ENCODE results near the gene TMPRSS6. TPM values are rescaled to one million over a fixed set of nuclear protein-coding genes. Genes with fewer than 3 reads are reported as not detected.
A peak's percentile ranks its signal among the peaks of the same experiment; 100 is the strongest.

Gene TMPRSS6
- total and polyA plus RNA-seq, 2 of the 13 experiments (the other 11 are each of a cell fraction or from before 2014, with no cell fraction given), result 4.2 to 4.8 TPM

DNA sequence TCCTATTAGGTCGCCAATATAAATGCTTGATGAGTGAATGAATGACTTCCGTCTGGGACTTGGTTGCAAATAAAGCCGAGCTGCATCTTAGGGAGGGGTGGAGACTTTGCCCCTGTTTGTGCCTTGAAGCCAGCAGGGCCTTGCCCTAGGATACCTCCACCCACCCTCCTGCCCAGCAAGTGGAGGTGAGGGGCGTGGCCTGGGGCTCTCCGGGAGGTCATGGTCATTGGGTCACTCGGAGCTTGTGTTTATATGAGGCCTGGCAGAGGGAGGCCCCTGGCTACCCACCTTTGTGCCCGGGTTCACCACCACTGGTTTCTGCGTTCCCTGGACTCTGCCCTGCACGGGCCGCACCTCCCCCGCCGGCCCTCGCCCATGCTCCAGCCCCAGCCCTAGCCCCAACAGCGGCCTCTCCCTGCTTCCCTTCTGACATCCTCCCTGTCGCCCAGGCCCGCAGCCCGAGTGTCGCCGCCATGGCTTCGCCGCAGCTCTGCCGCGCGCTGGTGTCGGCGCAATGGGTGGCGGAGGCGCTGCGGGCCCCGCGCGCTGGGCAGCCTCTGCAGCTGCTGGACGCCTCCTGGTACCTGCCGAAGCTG is 85.7 kb downstream of the TMPRSS6 start (continued):
- no peak for TF ChIP-seq SSRP1 (CRISPR knock-in tag; IDR thresholded peaks at IDR 0.05)
- TF ChIP-seq SKI (IDR thresholded peaks at IDR 0.05; ENCODE audit: partially characterized antibody), result peak; percentile 81
- TF ChIP-seq ETV5 (CRISPR knock-in tag; IDR thresholded peaks at IDR 0.05; ENCODE audit: borderline replicate concordance), result peak; percentile 33
- no peak; the same call in 1 of the 2 replicates for TF ChIP-seq ZFP37 (CRISPR knock-in tag; IDR thresholded peaks at IDR 0.05; ENCODE audit: borderline replicate concordance)
- peak; percentile 60; the same call in 1 of the 2 replicates for TF ChIP-seq MEF2D (CRISPR knock-in tag; IDR thresholded peaks at IDR 0.05)
- no peak for TF ChIP-seq ZFP36L1 (CRISPR knock-in tag; IDR thresholded peaks at IDR 0.05)
- no peak for TF ChIP-seq ZNF343 (CRISPR knock-in tag; IDR thresholded peaks at IDR 0.05)
- no peak for TF ChIP-seq ZNF747 (CRISPR knock-in tag; IDR thresholded peaks at IDR 0.05; ENCODE audit: borderline replicate concordance)
- no peak for TF ChIP-seq ZNF75D (CRISPR knock-in tag; IDR thresholded peaks at IDR 0.05; ENCODE audit: borderline replicate concordance)
- TF ChIP-seq TP53 (CRISPR knock-in tag; conservative IDR thresholded peaks at IDR 0.05), result no peak
- TF ChIP-seq, protein P1, sequence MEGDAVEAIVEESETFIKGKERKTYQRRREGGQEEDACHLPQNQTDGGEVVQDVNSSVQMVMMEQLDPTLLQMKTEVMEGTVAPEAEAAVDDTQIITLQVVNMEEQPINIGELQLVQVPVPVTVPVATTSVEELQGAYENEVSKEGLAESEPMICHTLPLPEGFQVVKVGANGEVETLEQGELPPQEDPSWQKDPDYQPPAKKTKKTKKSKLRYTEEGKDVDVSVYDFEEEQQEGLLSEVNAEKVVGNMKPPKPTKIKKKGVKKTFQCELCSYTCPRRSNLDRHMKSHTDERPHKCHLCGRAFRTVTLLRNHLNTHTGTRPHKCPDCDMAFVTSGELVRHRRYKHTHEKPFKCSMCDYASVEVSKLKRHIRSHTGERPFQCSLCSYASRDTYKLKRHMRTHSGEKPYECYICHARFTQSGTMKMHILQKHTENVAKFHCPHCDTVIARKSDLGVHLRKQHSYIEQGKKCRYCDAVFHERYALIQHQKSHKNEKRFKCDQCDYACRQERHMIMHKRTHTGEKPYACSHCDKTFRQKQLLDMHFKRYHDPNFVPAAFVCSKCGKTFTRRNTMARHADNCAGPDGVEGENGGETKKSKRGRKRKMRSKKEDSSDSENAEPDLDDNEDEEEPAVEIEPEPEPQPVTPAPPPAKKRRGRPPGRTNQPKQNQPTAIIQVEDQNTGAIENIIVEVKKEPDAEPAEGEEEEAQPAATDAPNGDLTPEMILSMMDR (CRISPR knock-in tag; IDR thresholded peaks at IDR 0.05), result no peak
- TF ChIP-seq TOE1 (CRISPR knock-in tag; IDR thresholded peaks at IDR 0.05), result no peak
- no peak for TF ChIP-seq ARID2 (CRISPR knock-in tag; IDR thresholded peaks at IDR 0.05; ENCODE audit: borderline replicate concordance)
- TF ChIP-seq ZBTB20 (CRISPR knock-in tag; IDR thresholded peaks at IDR 0.05; ENCODE audit: borderline replicate concordance, low read depth), result peak; percentile 68; the same call in 1 of the 2 replicates
- no peak for TF ChIP-seq FOSL1 (CRISPR knock-in tag; IDR thresholded peaks at IDR 0.05; ENCODE audit: borderline replicate concordance)
- TF ChIP-seq ZNF34 (CRISPR knock-in tag; IDR thresholded peaks at IDR 0.05; ENCODE audit: borderline replicate concordance), result no peak
- TF ChIP-seq ZNF264 (CRISPR knock-in tag; IDR thresholded peaks at IDR 0.05), result peak; percentile 69; the same call in 1 of the 2 replicates
- TF ChIP-seq, protein P2, sequence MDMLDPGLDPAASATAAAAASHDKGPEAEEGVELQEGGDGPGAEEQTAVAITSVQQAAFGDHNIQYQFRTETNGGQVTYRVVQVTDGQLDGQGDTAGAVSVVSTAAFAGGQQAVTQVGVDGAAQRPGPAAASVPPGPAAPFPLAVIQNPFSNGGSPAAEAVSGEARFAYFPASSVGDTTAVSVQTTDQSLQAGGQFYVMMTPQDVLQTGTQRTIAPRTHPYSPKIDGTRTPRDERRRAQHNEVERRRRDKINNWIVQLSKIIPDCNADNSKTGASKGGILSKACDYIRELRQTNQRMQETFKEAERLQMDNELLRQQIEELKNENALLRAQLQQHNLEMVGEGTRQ (IDR thresholded peaks at IDR 0.05; ENCODE audit: low read depth, low read length), result no peak
- TF ChIP-seq, protein P2 (CRISPR knock-in tag; IDR thresholded peaks at IDR 0.05; ENCODE audit: borderline replicate concordance), result no peak
- TF ChIP-seq KDM5B (CRISPR knock-in tag; IDR thresholded peaks at IDR 0.05; ENCODE audit: borderline replicate concordance), result peak; percentile 44; the same call in 1 of the 2 replicates
- TF ChIP-seq ZNF598 (CRISPR knock-in tag; IDR thresholded peaks at IDR 0.05; ENCODE audit: borderline replicate concordance), result no peak
- peak; percentile 78; the same call in 1 of the 2 replicates for TF ChIP-seq PPARG (CRISPR knock-in tag; conservative IDR thresholded peaks at IDR 0.05)
- TF ChIP-seq ZNF782 (CRISPR knock-in tag; IDR thresholded peaks at IDR 0.05; ENCODE audit: borderline replicate concordance), result no peak
- no peak for TF ChIP-seq ZNF432 (CRISPR knock-in tag; IDR thresholded peaks at IDR 0.05; ENCODE audit: borderline replicate concordance)
- TF ChIP-seq, protein P3, sequence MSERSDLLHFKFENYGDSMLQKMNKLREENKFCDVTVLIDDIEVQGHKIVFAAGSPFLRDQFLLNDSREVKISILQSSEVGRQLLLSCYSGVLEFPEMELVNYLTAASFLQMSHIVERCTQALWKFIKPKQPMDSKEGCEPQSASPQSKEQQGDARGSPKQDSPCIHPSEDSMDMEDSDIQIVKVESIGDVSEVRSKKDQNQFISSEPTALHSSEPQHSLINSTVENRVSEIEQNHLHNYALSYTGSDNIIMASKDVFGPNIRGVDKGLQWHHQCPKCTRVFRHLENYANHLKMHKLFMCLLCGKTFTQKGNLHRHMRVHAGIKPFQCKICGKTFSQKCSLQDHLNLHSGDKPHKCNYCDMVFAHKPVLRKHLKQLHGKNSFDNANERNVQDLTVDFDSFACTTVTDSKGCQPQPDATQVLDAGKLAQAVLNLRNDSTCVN (CRISPR knock-in tag; IDR thresholded peaks at IDR 0.05; ENCODE audit: borderline replicate concordance), result no peak
- peak; percentile 86 for TF ChIP-seq U2AF1 (optimal IDR thresholded peaks at IDR 0.05; ENCODE audit: low read depth, low read length)
